ENCODE measurements around the gene TCEANC. TPM values are rescaled to one million over a fixed set of nuclear protein-coding genes. Genes with fewer than 3 reads are reported as not detected.
A peak's percentile ranks its signal among the peaks of the same experiment; 100 is the strongest.

TCEANC gene
- total RNA-seq, 6 experiments from 2014 or later: 0.99 to 1.7 (median 1.1) TPM

DNA sequence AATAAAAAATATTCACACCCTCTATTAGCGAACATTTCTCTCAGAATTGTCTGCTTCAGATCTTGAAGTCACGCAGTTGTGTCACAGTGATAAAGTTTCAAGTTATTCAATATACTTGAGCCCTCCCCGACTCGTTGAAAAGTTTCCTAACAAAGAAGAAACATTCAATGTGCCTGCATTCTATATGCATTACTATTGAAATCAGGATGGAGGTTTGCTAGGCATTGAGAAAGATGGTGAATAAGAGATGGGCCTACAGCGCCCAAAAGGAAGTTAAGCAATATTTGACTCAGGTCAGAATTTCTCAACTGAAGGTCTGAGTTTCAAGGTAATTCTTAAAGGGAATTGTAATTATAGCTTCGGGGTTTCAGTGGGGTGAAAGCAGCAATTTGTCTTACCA lies 6.1 kb downstream of the TCEANC start:
- DNase-seq: peak; percentile 52
- H3K27ac Mint-ChIP-seq: peak overlapping the region; percentile 80

GRCh38 chrX:13661735-13662288 lies 8.9 kb downstream of the TCEANC start:
- peak overlapping the region; percentile 29; the same call in 1 of the 2 replicates for H3K27ac Mint-ChIP-seq
- peak overlapping the region; percentile 66; the same call in 1 of the 2 replicates for H3K4me3 Mint-ChIP-seq
- H3K36me3 Mint-ChIP-seq (ENCODE audit: low read depth): peaks cover 5% of the 10 kb centered on the region
- H3K27me3 Mint-ChIP-seq (ENCODE audit: insufficient read depth): no peaks in the 10 kb centered on the region
- no peak for TF ChIP-seq CTCF (IDR thresholded peaks at IDR 0.05)
- no peaks in the 10 kb centered on the region for H3K9me3 Mint-ChIP-seq
- peaks cover 37% of the 10 kb centered on the region for H3K4me1 Mint-ChIP-seq (ENCODE audit: low read depth)
- no peak for DNase-seq

More for the DNA sequence above, 6.1 kb downstream of the TCEANC start:
- peaks cover 26% of the 10 kb centered on the region for H3K4me1 Mint-ChIP-seq (ENCODE audit: low read depth)
- H3K36me3 Mint-ChIP-seq (ENCODE audit: low read depth): peaks cover 5% of the 10 kb centered on the region
- H3K4me3 Mint-ChIP-seq: peak overlapping the region; percentile 81
- no peaks in the 10 kb centered on the region for H3K27me3 Mint-ChIP-seq (ENCODE audit: insufficient read depth)
- TF ChIP-seq CTCF (IDR thresholded peaks at IDR 0.05): no peak
- H3K9me3 Mint-ChIP-seq: no peaks in the 10 kb centered on the region

GRCh38 chrX:13662355-13662791 lies 9.4 kb downstream of the TCEANC start:
- peak; percentile 59 for DNase-seq
- Mint-ChIP-seq H3K9me3 (no peaks in the 10 kb centered on the region), H3K27ac (peak overlapping the region; percentile 29), H3K36me3 (ENCODE audit: low read depth) (peaks cover 5% of the 10 kb centered on the region), H3K4me1 (ENCODE audit: low read depth) (peaks cover 37% of the 10 kb centered on the region), H3K27me3 (ENCODE audit: insufficient read depth) (no peaks in the 10 kb centered on the region), H3K4me3 (peak overlapping the region; percentile 66)
- TF ChIP-seq CTCF (IDR thresholded peaks at IDR 0.05): no peak

DNA sequence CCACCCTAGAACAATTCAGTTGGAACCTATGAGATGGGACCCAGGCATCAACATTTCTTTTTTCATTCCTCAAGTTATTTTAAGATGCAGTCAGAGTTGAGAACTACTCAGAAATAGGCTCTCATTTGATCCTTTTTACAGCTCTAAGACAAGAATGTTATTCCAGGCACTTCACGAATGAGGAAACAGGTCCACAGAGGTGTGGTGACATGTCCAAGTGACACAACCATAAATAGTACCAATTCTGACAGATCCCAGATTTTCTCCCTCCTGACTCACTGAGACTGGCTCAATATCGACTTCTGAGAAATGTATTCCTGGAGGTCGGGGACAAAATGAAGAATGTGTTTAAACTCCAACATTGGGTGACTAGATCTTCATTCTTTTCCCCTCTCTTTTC lies 11.1 kb downstream of the TCEANC start:
- no peak for TF ChIP-seq CTCF (IDR thresholded peaks at IDR 0.05)
- Mint-ChIP-seq H3K36me3 (ENCODE audit: low read depth) (peaks cover 5% of the 10 kb centered on the region), H3K4me1 (ENCODE audit: low read depth) (peaks cover 35% of the 10 kb centered on the region), H3K27ac (peak overlapping the region; percentile 21; the same call in 1 of the 2 replicates), H3K4me3 (no peak overlapping the region), H3K9me3 (no peaks in the 10 kb centered on the region), H3K27me3 (ENCODE audit: insufficient read depth) (no peaks in the 10 kb centered on the region)
- DNase-seq: no peak

GRCh38 chrX:13666836-13667235 lies 13.9 kb downstream of the TCEANC start:
- TF ChIP-seq CTCF (IDR thresholded peaks at IDR 0.05): no peak
- no peak for DNase-seq
- Mint-ChIP-seq H3K27ac (no peak overlapping the region), H3K4me1 (ENCODE audit: low read depth) (peaks cover 39% of the 10 kb centered on the region), H3K36me3 (ENCODE audit: low read depth) (peaks cover 5% of the 10 kb centered on the region), H3K9me3 (no peaks in the 10 kb centered on the region), H3K4me3 (no peak overlapping the region), H3K27me3 (ENCODE audit: insufficient read depth) (peaks cover 4% of the 10 kb centered on the region)
